Fibroblast of lung (primary cell): ENCODE measurements around the gene DLGAP3.

Source experiments
- EZH2 ChIP-seq: IDR thresholded peaks from 2 replicates; pipeline ENCODE4 v1.5.1; 2012; ENCODE audit warnings: low read length, control low read depth, mild to moderate bottlenecking; ENCODE audit errors: missing control alignments
- TF ChIP-seq, protein P1 (sequence below), 2 donors: IDR thresholded peaks in 1 of 2; conservative IDR thresholded peaks in 1 of 2; 1 replicate in 1 of 2; 2 replicates in 1 of 2; pipeline ENCODE4 v1.5.1; 2011 to 2012; ENCODE audit warnings: low read length in 2 of 2, control low read depth in 1 of 2, inconsistent platforms in 1 of 2, low read depth in 1 of 2, mild to moderate bottlenecking in 1 of 2

DNA sequence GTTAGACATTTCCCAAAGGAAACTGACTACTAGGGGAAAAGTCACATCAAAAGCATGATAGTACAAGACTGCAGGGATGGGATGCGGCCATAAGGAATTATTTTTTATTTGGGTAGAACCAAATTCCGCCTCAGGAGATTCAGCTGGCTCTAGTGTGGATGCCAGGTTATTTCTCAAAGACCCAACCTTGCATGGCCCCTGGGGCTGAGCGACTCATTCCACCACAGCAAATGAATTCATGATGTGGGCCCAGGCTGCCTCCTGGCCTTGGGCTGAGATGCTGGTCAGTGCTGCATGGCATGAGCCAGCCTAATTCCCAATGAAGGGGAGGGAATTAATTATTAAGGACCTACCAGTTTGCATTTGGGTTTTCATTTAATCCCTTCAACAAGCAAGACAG, 43.9 kb upstream of the DLGAP3 start:
- TF ChIP-seq, protein P1, sequence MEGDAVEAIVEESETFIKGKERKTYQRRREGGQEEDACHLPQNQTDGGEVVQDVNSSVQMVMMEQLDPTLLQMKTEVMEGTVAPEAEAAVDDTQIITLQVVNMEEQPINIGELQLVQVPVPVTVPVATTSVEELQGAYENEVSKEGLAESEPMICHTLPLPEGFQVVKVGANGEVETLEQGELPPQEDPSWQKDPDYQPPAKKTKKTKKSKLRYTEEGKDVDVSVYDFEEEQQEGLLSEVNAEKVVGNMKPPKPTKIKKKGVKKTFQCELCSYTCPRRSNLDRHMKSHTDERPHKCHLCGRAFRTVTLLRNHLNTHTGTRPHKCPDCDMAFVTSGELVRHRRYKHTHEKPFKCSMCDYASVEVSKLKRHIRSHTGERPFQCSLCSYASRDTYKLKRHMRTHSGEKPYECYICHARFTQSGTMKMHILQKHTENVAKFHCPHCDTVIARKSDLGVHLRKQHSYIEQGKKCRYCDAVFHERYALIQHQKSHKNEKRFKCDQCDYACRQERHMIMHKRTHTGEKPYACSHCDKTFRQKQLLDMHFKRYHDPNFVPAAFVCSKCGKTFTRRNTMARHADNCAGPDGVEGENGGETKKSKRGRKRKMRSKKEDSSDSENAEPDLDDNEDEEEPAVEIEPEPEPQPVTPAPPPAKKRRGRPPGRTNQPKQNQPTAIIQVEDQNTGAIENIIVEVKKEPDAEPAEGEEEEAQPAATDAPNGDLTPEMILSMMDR (conservative IDR thresholded peaks at IDR 0.05 in 1 of 2, IDR thresholded peaks at IDR 0.05 in 1 of 2; ENCODE audit: low read depth in 1 of 2, low read length in 2 of 2): no peak
- TF ChIP-seq EZH2: no peak
